ENCODE data around the gene RXRB. TPM values are rescaled to one million over a fixed set of nuclear protein-coding genes. Genes with fewer than 3 reads are reported as not detected.

Gene RXRB
- total and polyA plus RNA-seq, 8 donors: 35.4 to 76.2 (median 61.9) TPM

DNA sequence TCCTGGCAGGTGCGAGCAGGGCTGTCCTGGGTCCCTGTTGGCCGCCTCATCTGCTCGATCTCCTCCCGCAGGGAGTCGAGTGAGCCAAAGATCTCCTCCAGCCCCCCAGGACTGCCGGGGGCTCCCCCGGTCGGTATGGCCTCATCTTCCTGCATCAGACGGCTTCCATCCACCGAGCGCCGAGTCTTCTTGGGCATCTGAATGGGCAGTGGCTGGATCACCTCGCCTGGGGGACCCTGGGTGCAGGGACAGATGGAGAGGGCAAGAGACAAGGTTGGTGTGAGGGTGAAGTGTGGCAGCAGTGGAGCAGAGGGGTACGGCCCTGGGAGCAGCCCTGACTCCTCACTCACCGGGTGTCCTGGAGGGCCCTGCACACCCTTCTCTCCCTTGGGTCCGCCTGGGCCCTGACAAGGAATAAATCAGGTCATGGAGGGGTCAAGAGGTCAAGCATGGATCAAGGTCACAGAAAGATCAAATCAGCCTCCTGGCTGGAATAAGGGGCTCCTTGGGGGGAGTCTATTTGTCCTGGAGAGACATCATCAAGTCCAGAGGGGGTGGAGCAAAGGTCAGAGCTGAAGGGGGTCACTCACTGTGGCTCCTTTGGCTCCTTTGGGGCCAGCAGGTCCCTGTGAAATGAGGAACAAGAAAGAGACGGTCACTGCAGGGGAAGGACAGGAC lies 34.7 kb downstream of the RXRB start:
- H3K27me3 ChIP-seq: no peaks in the 10 kb centered on the region
- H3K36me3 ChIP-seq: no peaks in the 10 kb centered on the region
- no peak overlapping the region for H3K4me3 ChIP-seq
- H3K27ac ChIP-seq: no peak overlapping the region
- DNase-seq: peak in 1 of 4 donors; percentile 24
- no peaks in the 10 kb centered on the region for H3K9me3 ChIP-seq
- H3K4me1 ChIP-seq: peaks cover 6 to 12% of the 10 kb centered on the region in 2 donors
- ATAC-seq: no peak
- TF ChIP-seq, protein P1, sequence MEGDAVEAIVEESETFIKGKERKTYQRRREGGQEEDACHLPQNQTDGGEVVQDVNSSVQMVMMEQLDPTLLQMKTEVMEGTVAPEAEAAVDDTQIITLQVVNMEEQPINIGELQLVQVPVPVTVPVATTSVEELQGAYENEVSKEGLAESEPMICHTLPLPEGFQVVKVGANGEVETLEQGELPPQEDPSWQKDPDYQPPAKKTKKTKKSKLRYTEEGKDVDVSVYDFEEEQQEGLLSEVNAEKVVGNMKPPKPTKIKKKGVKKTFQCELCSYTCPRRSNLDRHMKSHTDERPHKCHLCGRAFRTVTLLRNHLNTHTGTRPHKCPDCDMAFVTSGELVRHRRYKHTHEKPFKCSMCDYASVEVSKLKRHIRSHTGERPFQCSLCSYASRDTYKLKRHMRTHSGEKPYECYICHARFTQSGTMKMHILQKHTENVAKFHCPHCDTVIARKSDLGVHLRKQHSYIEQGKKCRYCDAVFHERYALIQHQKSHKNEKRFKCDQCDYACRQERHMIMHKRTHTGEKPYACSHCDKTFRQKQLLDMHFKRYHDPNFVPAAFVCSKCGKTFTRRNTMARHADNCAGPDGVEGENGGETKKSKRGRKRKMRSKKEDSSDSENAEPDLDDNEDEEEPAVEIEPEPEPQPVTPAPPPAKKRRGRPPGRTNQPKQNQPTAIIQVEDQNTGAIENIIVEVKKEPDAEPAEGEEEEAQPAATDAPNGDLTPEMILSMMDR (IDR thresholded peaks at IDR 0.05): no peak
- intact Hi-C loops (cut with DNase I): loop anchor here in 1 of 2 donors (10.0 kb wide), 1 partner anchor 79 kb away; no protein-coding TSS in a partner anchor

DNA sequence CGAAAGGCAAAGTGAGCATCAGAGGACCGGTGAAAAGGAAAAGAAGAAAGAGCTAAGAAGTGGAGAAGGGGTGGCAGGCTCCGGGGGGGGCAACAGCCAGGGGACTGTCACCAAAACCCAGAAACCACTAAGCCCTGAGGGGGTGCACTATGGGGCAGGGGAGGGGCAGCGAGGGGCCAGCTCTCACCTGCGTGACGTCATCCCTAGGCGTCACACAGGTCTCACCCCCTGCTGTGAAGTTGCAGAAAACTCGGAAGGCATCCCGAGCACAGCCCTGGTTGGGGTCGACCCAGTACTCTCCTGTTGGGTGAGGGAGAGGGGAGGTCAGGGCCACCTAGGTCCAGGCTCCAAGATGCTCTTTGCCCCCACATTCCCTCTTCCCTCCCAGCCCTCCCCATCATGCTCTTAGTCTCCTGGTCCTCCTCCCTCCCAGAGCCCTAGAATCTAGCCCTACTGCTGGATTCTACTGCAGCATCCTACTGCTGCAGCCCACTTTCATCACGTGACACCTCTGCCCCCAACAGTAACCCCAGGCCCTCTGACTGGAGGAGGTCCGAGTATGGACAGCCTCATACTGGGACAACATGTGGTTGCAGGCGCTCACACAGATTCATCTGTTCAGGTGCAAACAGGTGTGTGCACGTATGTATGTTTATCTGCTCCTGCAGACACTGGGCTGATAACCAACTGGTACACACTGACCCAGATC lies 35.6 kb downstream of the RXRB start:
- intact Hi-C loops (cut with DNase I): loop anchor here in 1 of 2 donors (10.0 kb wide), 1 partner anchor 80 kb away; no protein-coding TSS in a partner anchor
- H3K4me3 ChIP-seq: no peak overlapping the region
- ATAC-seq (no peak), DNase-seq (peak in 1 of 4 donors; percentile 13)
- no peak overlapping the region for H3K27ac ChIP-seq
- TF ChIP-seq, protein P1 (IDR thresholded peaks at IDR 0.05): no peak
- H3K4me1 ChIP-seq: peaks cover 6 to 12% of the 10 kb centered on the region in 2 donors
- no peaks in the 10 kb centered on the region for H3K36me3 ChIP-seq
- H3K9me3 ChIP-seq: no peaks in the 10 kb centered on the region
- no peaks in the 10 kb centered on the region for H3K27me3 ChIP-seq

DNA sequence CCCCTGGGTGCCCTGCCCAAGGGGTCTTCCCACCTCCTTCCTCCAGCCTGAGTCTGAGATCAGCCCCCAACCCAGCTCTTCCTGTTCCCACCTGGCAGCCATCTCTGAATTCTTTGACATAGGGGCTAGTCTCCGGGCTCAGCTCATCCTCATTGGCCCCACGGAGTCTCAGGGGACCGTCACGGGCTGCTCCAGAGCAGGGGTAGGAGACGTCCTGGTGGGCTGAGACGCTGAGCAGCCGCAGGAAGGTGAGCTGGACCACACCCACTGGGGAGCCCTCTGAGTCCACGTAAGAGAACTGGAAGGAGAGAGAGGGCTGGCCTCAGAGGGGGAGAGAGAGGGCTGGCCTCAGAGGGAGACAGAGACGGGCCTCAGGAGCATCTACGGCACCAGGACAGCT lies 36.3 kb downstream of the RXRB start:
- H3K4me1 ChIP-seq: peaks cover 6 to 12% of the 10 kb centered on the region in 2 donors
- TF ChIP-seq, protein P1 (IDR thresholded peaks at IDR 0.05): no peak
- DNase-seq (peak in 1 of 4 donors; percentile 24), ATAC-seq (no peak)
- no peaks in the 10 kb centered on the region for H3K9me3 ChIP-seq
- H3K4me3 ChIP-seq: no peak overlapping the region
- H3K27ac ChIP-seq: no peak overlapping the region
- H3K27me3 ChIP-seq: no peaks in the 10 kb centered on the region
- H3K36me3 ChIP-seq: no peaks in the 10 kb centered on the region
- intact Hi-C loops (cut with DNase I): loop anchor here in 1 of 2 donors (10.0 kb wide), 1 partner anchor 81 kb away; no protein-coding TSS in a partner anchor

DNA sequence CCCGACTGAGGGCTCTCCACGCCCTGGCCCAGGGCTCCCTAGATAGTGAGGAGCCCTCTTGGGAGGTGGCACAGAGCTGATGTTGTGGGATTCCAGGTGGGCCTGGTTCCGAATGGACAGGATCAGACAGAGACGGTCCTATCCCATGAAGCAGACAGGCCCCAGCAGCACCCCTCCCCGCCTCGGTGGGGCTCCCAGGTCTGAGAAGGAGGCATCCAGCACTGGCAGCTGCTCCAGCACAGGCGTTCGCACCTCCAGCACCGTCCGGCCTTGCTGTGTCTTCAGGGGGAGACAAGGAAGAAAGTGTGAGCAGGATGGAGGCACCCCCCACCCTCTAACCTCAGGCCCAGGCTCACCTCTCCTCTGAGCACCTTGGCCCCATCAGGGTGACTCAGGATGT lies 36.9 kb downstream of the RXRB start:
- H3K4me1 ChIP-seq: peaks cover 6 to 12% of the 10 kb centered on the region in 2 donors
- H3K4me3 ChIP-seq: no peak overlapping the region
- TF ChIP-seq, protein P1 (IDR thresholded peaks at IDR 0.05): no peak
- no peak for ATAC-seq
- H3K9me3 ChIP-seq: no peaks in the 10 kb centered on the region
- intact Hi-C loops (cut with DNase I): loop anchor here in 1 of 2 donors (10.0 kb wide), 1 partner anchor 81 kb away; no protein-coding TSS in a partner anchor
- no peak overlapping the region for H3K27ac ChIP-seq
- H3K27me3 ChIP-seq: no peaks in the 10 kb centered on the region
- H3K36me3 ChIP-seq: no peaks in the 10 kb centered on the region
- peak in 1 of 4 donors; percentile 26 for DNase-seq

Data from left lung (tissue), 10 donors.